SU-DHL-6 (cell line): ENCODE results near the gene ATP8A2.

ENCODE experiments used
- CTCF ChIP-seq: fragments of 200-600 bp; sonication (generic); IDR thresholded peaks from one replicate; pipeline ENCODE4 v1.5.1; 2017; ENCODE audit warnings: antibody characterized with exemption, mild to moderate bottlenecking, low read length, moderate library complexity; ENCODE audit not compliant: insufficient read depth, poor library complexity, severe bottlenecking
- EZH2phosphoT487 ChIP-seq: fragments of 200-600 bp; sonication (generic), shearing (Covaris generic); conservative IDR thresholded peaks from 2 replicates; pipeline ENCODE4 v1.6.1; 2018; ENCODE audit warnings: mild to moderate bottlenecking, antibody characterized with exemption, low read length, moderate library complexity, mixed read lengths

GRCh38 chr13:25862156-25862555, 490.4 kb downstream of the ATP8A2 start:
- TF ChIP-seq CTCF = no peak
- TF ChIP-seq EZH2phosphoT487 = no peak
